Urinary bladder (tissue), 4 donors: ENCODE results near the gene SLC41A2. TPM values are rescaled to one million over a fixed set of nuclear protein-coding genes. Genes with fewer than 3 reads are reported as not detected.

Experiments used
- DNase-seq: peaks from one replicate; pipeline ENCODE4 v3.0.0-alpha.2; 2015; ENCODE audit errors: extremely low spot score
- H3K27ac ChIP-seq: one replicate; pipeline ENCODE4 v1.5.1; 2013; ENCODE audit warnings: low read depth, mild to moderate bottlenecking, moderate library complexity
- H3K36me3 ChIP-seq: one replicate; pipeline ENCODE4 v1.6.1; 2013; ENCODE audit warnings: mild to moderate bottlenecking, moderate library complexity; ENCODE audit not compliant: insufficient read depth
- H3K4me1 ChIP-seq: one replicate; pipeline ENCODE4 v1.6.1; 2013; ENCODE audit warnings: mild to moderate bottlenecking, moderate library complexity; ENCODE audit not compliant: insufficient read depth
- H3K4me3 ChIP-seq: one replicate; pipeline ENCODE4 v1.5.1; 2013; ENCODE audit warnings: low read depth, low read length
- WGBS: extraction: QIAGEN DNeasy Blood & Tissue Kit; methylation state at CpG from one replicate; pipeline ENCODE4 v1.1.7; 2013; 5-methylcytosine and 5-hydroxymethylcytosine counted together
- polyA plus RNA-seq: library from polyadenylated mRNA; stranded (reverse); fragments of 200-250 nt; gene quantifications from one replicate; pipeline ENCODE4 v1.2.3, GENCODE V29; 2013
- total RNA-seq: library from RNA; depleted of rRNA; stranded (reverse); fragments of >200 nt; gene quantifications from one replicate; pipeline ENCODE4 v1.2.3, GENCODE V29; 2014
- donor health status: healthy with polysubstance abuse.
- donor health status: healthy.

The SLC41A2 gene
- total and polyA plus RNA-seq, 2 donors = 3.3 to 27.5 TPM

DNA sequence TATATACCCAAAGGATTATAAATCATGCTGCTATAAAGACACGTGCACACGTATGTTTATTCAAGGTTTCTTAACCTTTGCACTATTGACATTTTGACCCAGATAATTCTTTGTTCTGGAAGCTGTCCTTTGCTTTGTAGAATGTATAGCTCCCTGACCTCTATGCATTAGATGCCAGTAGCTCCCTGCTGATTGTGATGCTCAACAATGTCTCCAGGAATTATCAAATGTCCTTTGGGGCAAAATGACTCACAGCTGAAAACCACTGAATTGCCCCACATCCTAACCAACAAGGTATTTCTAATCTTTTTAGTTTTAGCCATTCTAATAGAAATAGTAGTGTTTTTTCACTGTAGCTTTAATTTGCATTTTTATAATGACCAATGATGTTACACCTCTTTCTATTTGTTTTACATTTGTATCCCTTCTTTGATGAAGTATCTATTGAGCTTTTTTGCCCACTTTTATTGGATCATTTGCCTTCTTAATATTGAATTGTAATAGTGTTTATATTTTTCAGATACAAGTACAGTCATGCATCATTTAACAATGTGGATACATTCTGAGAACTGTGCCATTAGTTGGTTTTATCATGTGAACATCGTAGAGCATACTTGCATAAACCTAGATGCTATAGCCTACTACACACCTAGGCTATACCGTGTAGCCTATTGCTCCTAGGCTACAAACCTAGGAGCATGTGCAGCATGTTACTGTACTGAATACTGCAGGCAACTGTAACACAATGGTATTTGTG is 17.7 kb upstream of the SLC41A2 start:
- no peak overlapping the region for H3K4me3 ChIP-seq
- 51% methylated on average over 4 of the region's 4 CpGs for WGBS
- H3K4me1 ChIP-seq = no peaks in the 10 kb centered on the region
- no peaks in the 10 kb centered on the region for H3K36me3 ChIP-seq
- no peak overlapping the region for H3K27ac ChIP-seq
- DNase-seq = no peak

DNA sequence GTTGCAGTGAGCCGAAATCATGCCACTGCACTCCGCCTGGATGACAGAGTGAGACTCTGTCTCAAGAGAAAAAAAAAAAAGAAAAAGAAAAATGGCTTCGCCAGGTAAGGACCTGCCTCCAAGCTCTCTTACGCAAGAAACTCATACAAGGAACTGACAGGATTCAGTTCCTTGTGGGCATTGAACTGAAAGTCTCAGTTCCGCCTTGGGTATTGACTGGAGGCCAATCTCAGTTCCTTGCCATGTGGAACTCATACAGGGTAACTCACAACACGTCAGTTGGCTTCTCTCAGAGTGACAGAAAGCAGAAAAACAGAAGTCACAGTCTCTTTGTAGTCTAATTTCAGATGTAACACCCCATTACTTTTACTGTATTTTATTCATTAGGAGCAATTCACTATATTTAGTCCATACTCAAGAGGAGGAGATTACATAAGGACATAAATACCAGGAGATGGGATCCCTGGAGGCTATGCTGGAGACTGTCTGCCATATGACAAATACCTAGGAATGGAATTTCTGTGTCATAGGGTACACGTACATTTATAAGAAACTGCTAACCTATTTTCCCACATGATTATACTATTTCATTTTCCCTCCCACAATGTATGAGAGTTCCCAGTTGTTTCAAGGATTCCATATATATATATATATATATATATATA is 16.7 kb upstream of the SLC41A2 start:
- H3K4me1 ChIP-seq = no peaks in the 10 kb centered on the region
- no peaks in the 10 kb centered on the region for H3K36me3 ChIP-seq
- H3K4me3 ChIP-seq = no peak overlapping the region
- H3K27ac ChIP-seq = no peak overlapping the region
- WGBS = 85% methylated on average over 7 of the region's 7 CpGs
- DNase-seq = no peak

DNA sequence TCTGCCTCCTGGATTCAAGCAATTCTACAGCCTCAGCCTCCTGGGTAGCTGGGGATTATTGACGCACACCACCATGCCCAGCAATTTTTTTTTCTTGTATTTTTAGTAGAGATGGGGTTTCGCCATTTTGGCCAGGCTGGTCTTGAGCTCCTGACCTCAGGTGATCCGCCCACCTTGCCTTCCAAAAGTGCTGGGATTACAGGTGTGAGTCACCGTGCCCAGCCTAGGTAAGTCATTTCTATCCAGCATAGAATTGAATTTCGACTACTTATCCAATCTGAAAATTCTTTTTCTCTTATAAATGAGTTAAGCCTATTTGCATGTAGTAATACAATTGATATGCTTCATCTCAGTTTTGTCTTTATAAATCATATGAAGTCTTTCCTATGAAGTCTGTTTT is 15.2 kb upstream of the SLC41A2 start:
- Histone ChIP-seq H3K36me3 (no peaks in the 10 kb centered on the region), H3K4me1 (no peaks in the 10 kb centered on the region), H3K27ac (no peak overlapping the region), H3K4me3 (no peak overlapping the region)
- no peak for DNase-seq
- 94% methylated on average over 5 of the region's 5 CpGs for WGBS

GRCh38 chr12:104971306-104971705 is 13.2 kb upstream of the SLC41A2 start:
- no peak overlapping the region for H3K27ac ChIP-seq
- no peaks in the 10 kb centered on the region for H3K36me3 ChIP-seq
- H3K4me1 ChIP-seq = no peaks in the 10 kb centered on the region
- H3K4me3 ChIP-seq = no peak overlapping the region
- no peak for DNase-seq
- WGBS = 65% methylated on average over 5 of the region's 5 CpGs

- DNase-seq = no peak
- no peaks in the 10 kb centered on the region for H3K4me1 ChIP-seq
- no peak overlapping the region for H3K27ac ChIP-seq
- no peak overlapping the region for H3K4me3 ChIP-seq
- 72% methylated on average over 3 of the region's 3 CpGs for WGBS
- H3K36me3 ChIP-seq = peaks cover 2% of the 10 kb centered on the region
Observed at GRCh38 chr12:104969343-104969742, 11.3 kb upstream of the SLC41A2 start.

DNA sequence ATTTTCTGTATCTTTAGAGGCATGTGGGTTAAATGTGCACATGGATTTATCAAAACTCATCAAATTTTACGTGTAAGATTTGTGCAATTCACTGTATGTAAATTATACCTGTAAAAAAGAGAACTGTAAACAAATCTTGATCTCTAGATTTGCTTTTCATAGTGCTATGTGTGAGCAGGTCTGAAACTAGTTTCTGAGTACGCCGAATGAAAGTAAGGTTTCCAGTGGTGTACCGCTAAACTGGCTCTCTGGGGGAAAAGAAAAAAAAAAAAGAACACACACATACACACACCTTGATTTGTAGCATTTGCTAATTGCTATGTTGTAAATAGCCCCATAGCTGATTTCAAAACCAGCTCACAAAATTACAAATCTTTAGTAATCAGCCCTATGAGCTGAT is 8.6 kb upstream of the SLC41A2 start:
- H3K4me3 ChIP-seq = no peak overlapping the region
- H3K4me1 ChIP-seq = no peaks in the 10 kb centered on the region
- peaks cover 2% of the 10 kb centered on the region for H3K36me3 ChIP-seq
- no peak for DNase-seq
- no peak overlapping the region for H3K27ac ChIP-seq
- 83% methylated on average over 4 of the region's 4 CpGs for WGBS

GRCh38 chr12:104964856-104965205 is 6.7 kb upstream of the SLC41A2 start:
- DNase-seq = no peak
- WGBS = 73% methylated on average over 2 of the region's 2 CpGs
- Histone ChIP-seq H3K4me3 (no peak overlapping the region), H3K27ac (no peak overlapping the region), H3K36me3 (peaks cover 2% of the 10 kb centered on the region), H3K4me1 (no peaks in the 10 kb centered on the region)

- H3K4me3 ChIP-seq = no peak overlapping the region
- WGBS = 64% methylated on average over 8 of the region's 8 CpGs
- DNase-seq = no peak
Observed at GRCh38 chr12:104964167-104964855, 6.2 kb upstream of the SLC41A2 start.

DNA sequence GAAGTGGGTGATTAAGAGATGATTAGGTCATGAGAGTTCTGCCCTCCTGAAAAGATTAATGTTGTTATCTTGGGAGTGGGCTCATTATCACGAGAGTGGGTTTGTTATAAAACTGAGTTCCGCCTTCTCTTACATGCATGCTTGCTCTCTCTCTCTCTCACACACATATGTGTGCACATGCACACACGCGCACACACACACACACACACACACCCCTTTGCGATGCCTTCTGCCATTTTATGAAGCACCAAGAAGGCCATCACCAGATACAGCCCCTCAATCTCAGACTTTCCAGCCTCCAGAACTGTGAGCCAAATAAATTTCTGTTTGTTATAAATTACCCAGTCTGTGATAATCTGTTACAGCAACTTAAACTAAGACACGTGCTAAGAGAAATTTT is 5.7 kb upstream of the SLC41A2 start:
- peaks cover 2% of the 10 kb centered on the region for H3K36me3 ChIP-seq
- H3K4me3 ChIP-seq = no peak overlapping the region
- 65% methylated on average over 6 of the region's 6 CpGs for WGBS
- no peak overlapping the region for H3K27ac ChIP-seq
- peaks cover 2% of the 10 kb centered on the region for H3K4me1 ChIP-seq
- no peak for DNase-seq

More at GRCh38 chr12:104964167-104964855, 6.2 kb upstream of the SLC41A2 start:
- Histone ChIP-seq H3K27ac (no peak overlapping the region), H3K4me1 (no peaks in the 10 kb centered on the region), H3K36me3 (peaks cover 2% of the 10 kb centered on the region)

GRCh38 chr12:104960464-104960863 is 2.4 kb upstream of the SLC41A2 start:
- H3K4me3 ChIP-seq = no peak overlapping the region
- peaks cover 2% of the 10 kb centered on the region for H3K4me1 ChIP-seq
- DNase-seq = no peak
- H3K27ac ChIP-seq = no peak overlapping the region
- WGBS = 94% methylated on average over 4 of the region's 4 CpGs
- peaks cover 2% of the 10 kb centered on the region for H3K36me3 ChIP-seq

DNA sequence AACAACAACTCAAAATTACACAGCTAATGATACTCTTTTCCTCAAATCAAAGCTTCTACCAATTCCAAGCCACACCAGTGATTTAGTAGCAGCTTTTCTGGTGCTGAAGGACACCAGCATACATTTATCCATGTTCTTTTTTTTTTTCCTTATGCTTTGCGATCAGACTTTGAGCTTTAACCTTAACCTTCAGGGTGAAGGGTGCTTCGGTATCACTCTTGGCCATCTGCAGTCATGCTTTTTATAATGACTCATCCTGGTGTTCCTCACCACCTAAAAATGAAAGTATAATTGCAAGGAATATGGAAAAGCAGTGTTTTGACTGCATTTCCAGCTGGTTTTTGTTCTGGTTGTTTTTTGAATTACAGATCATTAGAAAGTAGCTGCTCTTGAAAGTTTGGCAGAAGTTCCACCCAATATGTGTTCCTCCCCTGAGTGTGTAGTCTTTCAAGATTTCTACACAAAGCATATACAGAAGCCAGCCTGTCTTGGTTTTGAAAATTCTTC is 1.3 kb upstream of the SLC41A2 start:
- Histone ChIP-seq H3K27ac (no peak overlapping the region), H3K36me3 (no peaks in the 10 kb centered on the region), H3K4me1 (peaks cover 2% of the 10 kb centered on the region), H3K4me3 (no peak overlapping the region)
- 62% methylated on average over 2 of the region's 2 CpGs for WGBS
- DNase-seq = no peak

- 59% methylated on average over 14 of the region's 14 CpGs for WGBS
- peak overlapping the region; percentile 50 for H3K4me3 ChIP-seq
- H3K27ac ChIP-seq = no peak overlapping the region
- H3K36me3 ChIP-seq = no peaks in the 10 kb centered on the region
- DNase-seq = no peak
- peaks cover 2% of the 10 kb centered on the region for H3K4me1 ChIP-seq
Observed at GRCh38 chr12:104958805-104959334, 780 bp upstream of the SLC41A2 start.

- peaks cover 2% of the 10 kb centered on the region for H3K4me1 ChIP-seq
- H3K4me3 ChIP-seq = peak overlapping the region; percentile 50
- H3K27ac ChIP-seq = no peak overlapping the region
- no peaks in the 10 kb centered on the region for H3K36me3 ChIP-seq
- WGBS = under 1% methylated on average over 31 of the region's 31 CpGs
- no peak for DNase-seq
Observed at GRCh38 chr12:104957719-104958000, 430 bp downstream of the SLC41A2 start.
